ENCODE data around the gene CHRND.

CHRND gene

GRCh38 chr2:232576995-232577394 lies 51.0 kb downstream of the CHRND start:
- no peak for DNase-seq

- DNase-seq = no peak
Measured at GRCh38 chr2:232577841-232578240, 51.9 kb downstream of the CHRND start.

- DNase-seq = no peak
Measured at GRCh38 chr2:232578626-232579025, 52.7 kb downstream of the CHRND start.

- DNase-seq = no peak
Measured at GRCh38 chr2:232580648-232580981, 54.7 kb downstream of the CHRND start.

- no peak for DNase-seq
Measured at GRCh38 chr2:232581725-232582124, 55.8 kb downstream of the CHRND start.

- DNase-seq = no peak
Measured at GRCh38 chr2:232584238-232584637, 58.3 kb downstream of the CHRND start.
